Measurements from ENCODE around the gene RPL7A. TPM values are rescaled to one million over a fixed set of nuclear protein-coding genes. Genes with fewer than 3 reads are reported as not detected.

Gene RPL7A
- total RNA-seq, 2 experiments from 2014 or later, result 3,479 to 3,507 TPM

DNA sequence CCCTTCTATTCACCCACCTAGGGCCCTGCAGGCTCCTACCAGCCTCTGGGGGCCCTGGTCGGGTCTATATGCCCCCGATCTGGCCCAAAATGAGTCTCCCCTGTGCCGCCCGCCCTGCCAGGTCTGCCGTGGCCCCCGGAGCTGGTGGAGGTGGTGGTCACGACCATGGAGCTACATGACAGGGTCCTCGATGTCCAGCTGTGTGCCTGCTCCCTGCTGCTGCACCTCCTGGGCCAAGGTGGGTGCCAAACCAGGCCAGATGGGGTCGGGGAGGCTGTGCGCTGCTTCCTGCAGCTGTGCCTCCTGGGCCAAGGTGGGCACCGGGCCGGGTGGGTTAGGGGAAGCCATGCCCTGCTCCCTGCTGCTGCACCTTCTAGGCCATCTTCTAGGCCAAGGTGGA is 52.3 kb downstream of the RPL7A start:
- POLR2A ChIA-PET, result interaction anchor here (0.9 to 1.4 kb wide), 4 partner anchors 15 to 54 kb away, joined by 3 read pairs; no protein-coding TSS in a partner anchor
- Mint-ChIP-seq H3K27me3 (no peaks in the 10 kb centered on the region), H3K27ac (no peak overlapping the region), H3K4me3 (no peak overlapping the region), H3K4me1 (ENCODE audit: low read depth) (peaks cover 7% of the 10 kb centered on the region), H3K36me3 (ENCODE audit: low read depth) (peaks cover 6% of the 10 kb centered on the region), H3K9me3 (no peaks in the 10 kb centered on the region)
- no peak for DNase-seq
- intact Hi-C loops (cut with micrococcal nuclease), result loop anchor here (10.0 kb wide), 1 partner anchor 215 kb away; no protein-coding TSS in a partner anchor
- no peak for ATAC-seq
- CTCF ChIA-PET, result interaction anchor here (1.1 kb wide), 1 partner anchor 70 kb away, joined by 3 read pairs; no protein-coding TSS in a partner anchor
- TF ChIP-seq CTCF (IDR thresholded peaks at IDR 0.05), result no peak

Other genes with a start within 250 kb of the RPL7A start
- gene RALGDS, start 227.0 kb upstream of the RPL7A start, total RNA-seq, result 10 to 100 TPM; 80.5 to 88.2 TPM
- 1 to 10 TPM; 3.6 to 4.1 TPM for gene GBGT1, start 184.3 kb upstream of the RPL7A start, total RNA-seq
- gene OBP2B, start 139.0 kb upstream of the RPL7A start, total RNA-seq, result not detected
- not detected for gene ABO, start 73.0 kb upstream of the RPL7A start, total RNA-seq
- 10 to 100 TPM; 24.9 to 28.3 TPM for gene SURF6, start 12.0 kb upstream of the RPL7A start, total RNA-seq
- 10 to 100 TPM; 23.4 to 29.0 TPM for gene MED22, start 87 bp upstream of the RPL7A start, total RNA-seq
- 10 to 100 TPM; 22.1 to 25.3 TPM for gene SURF1, start 8.3 kb downstream of the RPL7A start, total RNA-seq
- gene SURF2, start 8.3 kb downstream of the RPL7A start, total RNA-seq, result 10 to 100 TPM; 14.6 to 21.5 TPM
- 100 to 1,000 TPM; 219 to 239 TPM for gene SURF4, start 27.8 kb downstream of the RPL7A start, total RNA-seq
- under 1 TPM; 0.45 to 0.52 TPM for gene STKLD1, start 28.1 kb downstream of the RPL7A start, total RNA-seq
- 10 to 100 TPM; 35.3 to 36.7 TPM for gene REXO4, start 69.8 kb downstream of the RPL7A start, total RNA-seq
- 1 to 10 TPM; 2.5 to 2.9 TPM for gene ADAMTS13, start 74.1 kb downstream of the RPL7A start, total RNA-seq
- gene CACFD1, start 111.8 kb downstream of the RPL7A start, total RNA-seq, result 1 to 10 TPM; 1.3 to 1.4 TPM
- gene SLC2A6, start 130.9 kb downstream of the RPL7A start, total RNA-seq, result 1 to 10 TPM; 5.4 to 6.7 TPM
- gene MYMK, start 176.7 kb downstream of the RPL7A start, total RNA-seq, result not detected
- under 1 TPM; 0.11 to 0.25 TPM for gene ADAMTSL2, start 186.5 kb downstream of the RPL7A start, total RNA-seq